Memory B cell (primary cell): ENCODE measurements around the gene LRRC41.
A peak's percentile ranks its signal among the peaks of the same experiment; 100 is the strongest.

Experiments used
- ATAC-seq: fragments of 150-1000 bp; cut with Tn5 transposase; 2 replicates; pipeline ENCODE4 v1.10.0; 2021; ENCODE audit warnings: low read depth, mild to moderate bottlenecking, moderate library complexity
- DNase-seq, 2 donors: peaks; one replicate each; pipeline ENCODE4 v3.0.0; 2022; ENCODE audit warnings: low spot score in 2 of 2
- H3K27ac Mint-ChIP-seq: one replicate; pipeline ENCODE4 v1.8.0; 2022; ENCODE audit warnings: mild to moderate bottlenecking, moderate library complexity, mixed read lengths
- H3K27me3 Mint-ChIP-seq: one replicate; pipeline ENCODE4 v1.8.0; 2022; ENCODE audit warnings: mixed read lengths
- H3K36me3 Mint-ChIP-seq: one replicate; pipeline ENCODE4 v1.8.0; 2022; ENCODE audit warnings: mild to moderate bottlenecking, mixed read lengths
- H3K4me1 Mint-ChIP-seq: one replicate; pipeline ENCODE4 v1.8.0; 2022; ENCODE audit warnings: mixed read lengths
- H3K4me3 Mint-ChIP-seq: one replicate; pipeline ENCODE4 v1.8.0; 2022; ENCODE audit warnings: mild to moderate bottlenecking, moderate library complexity, mixed read lengths
- H3K9me3 Mint-ChIP-seq: one replicate; pipeline ENCODE4 v1.8.0; 2022; ENCODE audit warnings: mixed read lengths

The LRRC41 gene

DNA sequence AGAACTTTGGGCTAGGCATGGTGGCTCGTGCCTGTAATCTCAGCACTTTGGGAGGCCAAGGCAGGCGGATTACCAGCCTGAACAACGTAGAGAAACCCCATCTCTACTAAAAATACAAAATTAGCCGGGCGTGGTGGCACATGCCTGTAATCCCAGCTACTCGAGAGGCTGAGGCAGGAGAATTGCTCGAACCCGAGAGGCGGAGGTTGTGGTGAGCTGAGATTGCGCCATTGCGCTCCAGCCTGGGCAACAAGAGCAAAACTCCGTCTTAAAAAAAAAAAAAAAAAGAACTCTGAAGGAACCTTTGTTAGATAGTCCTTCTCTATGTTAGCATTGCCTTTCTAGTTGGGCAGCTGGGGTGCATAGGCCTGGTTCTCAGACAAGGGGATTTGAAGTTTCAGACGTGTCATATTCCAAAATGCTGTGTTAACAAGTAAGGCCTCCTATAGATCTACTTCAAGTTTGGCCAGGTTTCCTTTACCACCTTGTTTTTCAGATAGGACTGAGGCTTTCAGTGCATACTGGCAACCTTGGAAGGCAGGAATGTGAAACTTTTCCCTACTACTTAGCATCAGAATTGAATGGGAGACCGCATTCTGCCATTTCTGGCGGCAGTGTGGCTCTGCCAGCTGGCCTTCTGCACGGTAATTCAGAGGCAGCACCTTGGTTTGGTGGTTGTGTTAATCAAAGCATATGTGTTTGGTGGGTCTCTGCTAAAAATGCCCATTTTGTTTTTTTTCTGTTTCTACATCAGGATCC lies 6.2 kb upstream of the LRRC41 start:
- H3K27ac Mint-ChIP-seq, result no peak overlapping the region
- H3K9me3 Mint-ChIP-seq, result no peaks in the 10 kb centered on the region
- H3K4me3 Mint-ChIP-seq, result no peak overlapping the region
- ATAC-seq (no peak), DNase-seq (no peak)
- H3K4me1 Mint-ChIP-seq, result peaks cover 19% of the 10 kb centered on the region
- no peaks in the 10 kb centered on the region for H3K27me3 Mint-ChIP-seq
- peaks cover 17% of the 10 kb centered on the region for H3K36me3 Mint-ChIP-seq

DNA sequence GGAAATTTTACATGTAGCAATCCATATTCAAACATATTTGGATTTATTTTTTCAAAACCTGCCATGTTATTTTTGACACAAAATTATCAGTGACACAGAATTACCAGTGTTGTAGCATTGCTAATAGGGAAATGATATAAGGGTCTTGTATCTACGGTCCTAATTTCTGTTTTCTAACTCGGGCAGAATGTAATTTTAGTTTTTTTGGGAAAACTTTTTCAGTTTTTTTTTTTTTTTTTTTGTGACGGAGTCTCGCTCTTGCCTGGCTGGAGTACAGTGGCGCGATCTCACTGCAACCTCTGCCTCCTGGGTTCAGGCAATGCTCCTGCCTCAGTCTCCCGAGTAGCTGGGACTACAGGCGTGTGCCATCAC lies 2.7 kb upstream of the LRRC41 start:
- H3K4me1 Mint-ChIP-seq, result peaks cover 32% of the 10 kb centered on the region
- H3K4me3 Mint-ChIP-seq, result peak overlapping the region; percentile 62
- H3K36me3 Mint-ChIP-seq, result peaks cover 12% of the 10 kb centered on the region
- no peak overlapping the region for H3K27ac Mint-ChIP-seq
- H3K9me3 Mint-ChIP-seq, result no peaks in the 10 kb centered on the region
- DNase-seq (no peak), ATAC-seq (no peak)
- no peaks in the 10 kb centered on the region for H3K27me3 Mint-ChIP-seq

DNA sequence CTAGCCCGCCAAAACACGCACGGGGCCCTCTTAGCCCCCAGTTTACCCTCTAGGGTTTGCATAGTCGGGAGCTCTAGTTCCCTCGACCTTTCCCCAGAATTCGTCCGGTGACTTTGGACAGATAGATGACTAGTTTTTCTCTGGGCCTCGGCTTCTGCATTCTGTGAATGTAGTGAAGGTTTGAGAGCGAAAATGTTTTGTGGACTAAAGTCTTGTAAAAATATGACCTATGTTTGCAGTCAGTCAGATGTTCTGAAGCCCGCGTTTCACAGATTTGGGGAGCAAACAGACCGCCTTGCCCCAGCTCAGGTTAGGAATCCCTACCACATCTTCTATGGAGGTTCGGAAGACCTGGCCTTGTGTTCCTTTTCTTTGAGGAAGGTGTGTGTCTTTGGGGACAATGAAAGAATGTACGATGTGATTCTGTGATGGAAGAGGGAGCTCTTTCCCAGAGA lies 483 bp upstream of the LRRC41 start:
- DNase-seq (no peak), ATAC-seq (no peak)
- Mint-ChIP-seq H3K27me3 (no peaks in the 10 kb centered on the region), H3K9me3 (no peaks in the 10 kb centered on the region), H3K27ac (peak overlapping the region; percentile 96), H3K4me1 (peaks cover 39% of the 10 kb centered on the region), H3K36me3 (peaks cover 7% of the 10 kb centered on the region), H3K4me3 (peak overlapping the region; percentile 91)

DNA sequence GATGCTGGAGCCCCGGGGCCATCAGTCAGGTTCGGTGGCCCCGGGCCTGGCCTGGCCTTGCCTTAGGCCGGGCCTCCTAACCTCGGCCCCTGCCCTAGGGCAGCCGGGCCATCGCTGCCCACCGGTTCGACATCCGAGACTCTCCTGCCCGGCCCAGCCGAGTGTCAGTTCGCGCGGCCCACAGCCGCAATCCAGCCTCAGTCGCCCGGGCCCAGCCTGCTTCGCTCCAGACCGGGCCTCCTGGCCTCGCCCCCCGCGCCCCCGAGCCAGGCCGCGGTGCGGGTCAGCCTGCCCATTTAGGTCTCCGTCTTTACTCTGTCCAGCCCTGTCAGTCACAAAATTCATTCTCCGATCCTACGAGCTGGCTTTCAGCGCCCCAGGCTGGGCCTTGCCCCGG lies 777 bp downstream of the LRRC41 start:
- peak overlapping the region; percentile 96 for H3K27ac Mint-ChIP-seq
- peaks cover 32% of the 10 kb centered on the region for H3K4me1 Mint-ChIP-seq
- H3K9me3 Mint-ChIP-seq, result no peaks in the 10 kb centered on the region
- H3K27me3 Mint-ChIP-seq, result no peaks in the 10 kb centered on the region
- peaks cover 6% of the 10 kb centered on the region for H3K36me3 Mint-ChIP-seq
- peak overlapping the region; percentile 91 for H3K4me3 Mint-ChIP-seq
- ATAC-seq (peak; percentile 6), DNase-seq (peak in 1 of 2 donors; percentile 61)

DNA sequence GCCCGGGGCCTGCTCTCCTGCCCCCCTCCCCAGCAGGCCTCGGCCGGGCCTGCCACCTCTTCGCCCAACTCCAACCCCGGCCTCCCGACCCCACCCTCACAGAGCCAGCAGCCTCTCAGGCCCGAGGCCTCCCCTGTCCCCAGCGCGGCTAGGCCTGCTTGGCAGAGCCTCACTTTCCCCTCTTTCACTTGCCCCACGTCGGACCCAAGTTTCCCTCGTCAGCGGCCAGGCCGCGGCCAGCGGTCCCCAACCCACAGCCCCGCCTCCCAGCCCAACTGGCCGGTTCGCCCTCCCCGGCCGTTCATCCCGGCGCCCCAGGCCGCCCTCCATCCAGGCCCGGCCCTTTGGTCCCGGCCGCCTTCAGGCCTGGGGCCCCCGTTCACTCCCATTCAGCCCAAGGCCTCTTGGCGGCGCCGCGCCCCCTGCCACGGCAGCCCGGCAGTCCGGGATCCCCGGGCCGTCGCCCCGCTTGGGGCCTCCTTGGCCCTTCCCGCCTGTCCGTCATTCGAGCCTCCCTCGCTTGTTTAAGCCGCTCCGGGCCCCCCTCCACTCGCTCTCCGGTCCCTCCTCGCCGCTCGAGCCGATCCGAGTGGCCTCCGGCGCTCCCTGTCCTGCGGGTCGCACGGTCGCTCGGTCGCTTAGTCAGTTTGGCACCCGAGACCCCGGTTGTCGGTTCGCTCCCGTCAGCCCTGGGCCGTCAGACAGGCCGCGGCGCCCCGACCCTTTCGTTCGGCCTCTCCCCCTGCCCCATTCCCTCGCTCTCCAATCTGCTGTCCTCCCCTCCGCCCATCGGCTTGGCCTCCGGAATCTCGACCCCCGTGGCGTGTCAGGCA lies 1.4 kb downstream of the LRRC41 start:
- H3K36me3 Mint-ChIP-seq, result peaks cover 10% of the 10 kb centered on the region
- no peaks in the 10 kb centered on the region for H3K27me3 Mint-ChIP-seq
- H3K4me1 Mint-ChIP-seq, result peaks cover 27% of the 10 kb centered on the region
- ATAC-seq, result peak; percentile 43
- peak overlapping the region; percentile 91 for H3K4me3 Mint-ChIP-seq
- peak; percentile 58 to 70 for DNase-seq
- H3K9me3 Mint-ChIP-seq, result no peaks in the 10 kb centered on the region
- peak overlapping the region; percentile 96 for H3K27ac Mint-ChIP-seq

DNA sequence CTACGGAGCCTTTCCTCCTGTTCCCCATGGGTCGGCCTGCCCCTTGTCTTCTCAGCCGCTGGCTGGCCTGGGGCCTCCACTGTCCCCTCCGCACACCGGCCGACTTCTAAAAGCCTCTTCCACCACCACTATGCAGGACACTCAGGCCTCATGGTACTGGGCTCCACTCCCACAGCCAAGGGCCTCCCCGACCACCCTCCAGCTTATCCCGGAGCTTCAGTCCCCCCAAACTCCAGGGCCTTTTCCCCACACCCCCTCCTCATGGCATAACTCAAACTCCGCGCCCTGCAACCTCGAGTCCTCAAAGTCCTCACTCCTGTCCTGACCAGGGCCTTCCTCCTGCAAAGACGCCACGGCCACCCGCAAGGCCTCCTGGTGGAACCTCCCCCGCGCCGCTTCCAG lies 2.0 kb downstream of the LRRC41 start:
- Mint-ChIP-seq H3K4me3 (peak overlapping the region; percentile 91), H3K9me3 (no peaks in the 10 kb centered on the region), H3K4me1 (peaks cover 27% of the 10 kb centered on the region), H3K27me3 (no peaks in the 10 kb centered on the region), H3K36me3 (peaks cover 16% of the 10 kb centered on the region), H3K27ac (peak overlapping the region; percentile 96)
- DNase-seq (no peak), ATAC-seq (no peak)

DNA sequence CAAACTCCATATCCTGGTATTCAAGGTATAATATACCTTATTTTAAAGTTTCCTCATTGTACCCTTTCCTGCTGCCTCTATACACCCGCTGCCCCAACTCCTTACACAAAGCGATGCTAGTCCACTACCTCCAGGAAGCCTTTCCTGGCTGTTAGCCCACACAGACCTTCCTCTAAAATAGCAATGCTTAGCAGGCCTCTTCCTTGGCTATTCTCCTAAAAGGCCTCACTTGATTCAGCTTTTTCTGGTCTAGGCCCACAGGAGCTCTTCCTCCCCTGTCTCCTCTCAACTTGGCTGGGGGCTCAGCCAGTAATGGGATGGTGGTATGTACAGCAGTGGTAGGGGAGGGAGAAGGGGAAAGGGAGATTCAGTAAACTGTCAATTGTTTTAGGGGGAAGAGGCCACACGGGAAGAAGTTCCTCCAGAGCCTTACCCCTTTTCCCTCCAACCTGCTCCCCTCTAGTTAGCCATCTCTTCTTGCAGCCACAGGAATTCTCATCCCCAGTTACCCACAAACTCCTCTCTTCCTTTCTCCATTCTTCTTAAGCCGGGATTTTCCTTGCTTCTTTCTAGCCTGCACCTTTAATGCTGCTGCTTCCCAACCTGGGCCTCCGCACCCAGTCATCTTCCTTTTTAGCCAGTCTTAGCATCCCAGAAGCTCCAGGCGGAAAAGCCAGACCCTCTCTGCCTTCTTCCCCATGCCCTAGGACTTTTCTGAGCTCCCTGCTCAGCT lies 2.6 kb downstream of the LRRC41 start:
- peaks cover 16% of the 10 kb centered on the region for H3K36me3 Mint-ChIP-seq
- peaks cover 27% of the 10 kb centered on the region for H3K4me1 Mint-ChIP-seq
- ATAC-seq (no peak), DNase-seq (no peak)
- H3K4me3 Mint-ChIP-seq, result peak overlapping the region; percentile 91
- peak overlapping the region; percentile 23 for H3K27ac Mint-ChIP-seq
- H3K27me3 Mint-ChIP-seq, result no peaks in the 10 kb centered on the region
- no peaks in the 10 kb centered on the region for H3K9me3 Mint-ChIP-seq

DNA sequence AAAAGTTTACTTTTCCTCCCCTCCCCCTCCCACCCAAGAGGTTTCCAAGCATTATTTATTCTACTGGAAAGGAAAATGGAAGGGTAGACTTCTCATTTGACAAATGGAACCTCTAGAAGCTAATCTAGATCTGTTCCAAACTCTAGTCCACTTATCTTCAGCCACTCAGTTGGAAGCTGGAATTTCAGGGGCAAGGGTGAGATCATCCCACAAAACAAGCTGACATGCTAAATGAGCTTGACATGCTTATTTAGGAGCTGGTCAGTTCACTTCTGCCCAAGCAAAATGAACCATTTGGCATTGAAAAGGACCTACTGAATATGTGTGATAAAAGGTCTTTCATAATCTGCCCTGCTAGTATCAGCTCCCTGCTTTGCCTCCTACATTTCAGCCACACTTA lies 5.0 kb downstream of the LRRC41 start:
- Mint-ChIP-seq H3K36me3 (peaks cover 16% of the 10 kb centered on the region), H3K27ac (no peak overlapping the region), H3K4me1 (peaks cover 22% of the 10 kb centered on the region), H3K9me3 (no peaks in the 10 kb centered on the region), H3K27me3 (no peaks in the 10 kb centered on the region), H3K4me3 (no peak overlapping the region)
- ATAC-seq, result no peak
- no peak for DNase-seq

DNA sequence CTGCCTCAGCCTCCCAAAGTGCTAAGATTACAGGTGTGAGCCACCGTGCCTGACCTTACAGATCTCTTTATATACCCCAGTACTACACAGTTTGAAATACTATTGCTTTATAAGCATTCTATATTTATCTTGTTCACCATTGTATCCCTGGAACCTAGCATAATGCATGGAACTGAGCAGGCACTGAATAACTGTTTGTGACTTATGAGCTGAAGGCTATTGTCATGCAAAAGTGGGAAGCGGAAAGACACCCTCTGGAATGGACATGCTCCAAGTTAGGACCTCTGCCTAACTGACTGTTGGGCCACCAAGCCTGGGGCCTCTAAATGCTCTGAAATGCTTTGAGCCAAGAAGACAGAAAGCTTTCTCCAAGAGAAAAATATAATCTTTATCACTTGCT lies 8.1 kb downstream of the LRRC41 start:
- Mint-ChIP-seq H3K4me3 (no peak overlapping the region), H3K27ac (peak overlapping the region; percentile 8), H3K36me3 (peaks cover 16% of the 10 kb centered on the region), H3K27me3 (no peaks in the 10 kb centered on the region), H3K9me3 (no peaks in the 10 kb centered on the region), H3K4me1 (peaks cover 4% of the 10 kb centered on the region)
- ATAC-seq (no peak), DNase-seq (no peak)

DNA sequence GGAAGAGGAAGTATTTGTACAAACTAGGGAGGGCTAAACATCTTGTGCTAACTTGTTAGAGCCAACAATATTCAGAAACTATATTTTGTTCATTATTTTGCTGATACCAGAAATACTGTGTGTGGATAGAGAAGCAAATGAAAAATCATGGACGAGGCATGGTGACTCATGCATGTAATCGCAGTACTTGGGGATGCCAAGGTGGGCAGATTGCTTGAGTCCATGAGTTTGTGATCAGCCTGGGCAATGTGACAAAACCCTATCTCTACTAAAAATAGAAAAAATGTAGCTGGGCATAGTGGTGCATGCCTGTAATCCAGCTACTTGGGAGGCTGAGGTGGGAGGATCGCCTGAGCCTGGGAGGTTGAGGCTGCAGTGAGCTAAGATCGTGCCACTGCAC lies 13.4 kb downstream of the LRRC41 start:
- Mint-ChIP-seq H3K4me3 (no peak overlapping the region), H3K9me3 (no peaks in the 10 kb centered on the region), H3K36me3 (peaks cover 7% of the 10 kb centered on the region), H3K27me3 (no peaks in the 10 kb centered on the region), H3K27ac (no peak overlapping the region), H3K4me1 (no peaks in the 10 kb centered on the region)
- no peak for ATAC-seq
- DNase-seq, result no peak

DNA sequence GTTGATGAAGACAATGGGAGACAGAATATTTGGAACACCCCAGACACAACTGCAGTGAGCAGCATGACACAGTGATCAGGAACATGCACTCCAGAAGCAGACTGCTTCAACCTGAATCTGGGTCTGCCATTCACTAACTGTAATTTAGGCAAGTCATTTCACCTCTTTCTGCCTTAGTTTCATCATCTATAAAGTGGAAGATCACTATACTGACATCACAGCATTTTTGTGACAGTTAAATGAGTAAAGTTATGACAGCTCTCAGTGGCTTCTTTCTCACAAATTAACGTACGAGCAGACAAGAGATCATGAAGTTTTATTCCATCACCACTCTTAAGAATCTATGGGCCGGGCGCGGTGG lies 14.3 kb downstream of the LRRC41 start:
- no peak overlapping the region for H3K27ac Mint-ChIP-seq
- H3K9me3 Mint-ChIP-seq, result no peaks in the 10 kb centered on the region
- ATAC-seq (no peak), DNase-seq (no peak)
- H3K27me3 Mint-ChIP-seq, result no peaks in the 10 kb centered on the region
- peaks cover 6% of the 10 kb centered on the region for H3K36me3 Mint-ChIP-seq
- H3K4me3 Mint-ChIP-seq, result no peak overlapping the region
- no peaks in the 10 kb centered on the region for H3K4me1 Mint-ChIP-seq

DNA sequence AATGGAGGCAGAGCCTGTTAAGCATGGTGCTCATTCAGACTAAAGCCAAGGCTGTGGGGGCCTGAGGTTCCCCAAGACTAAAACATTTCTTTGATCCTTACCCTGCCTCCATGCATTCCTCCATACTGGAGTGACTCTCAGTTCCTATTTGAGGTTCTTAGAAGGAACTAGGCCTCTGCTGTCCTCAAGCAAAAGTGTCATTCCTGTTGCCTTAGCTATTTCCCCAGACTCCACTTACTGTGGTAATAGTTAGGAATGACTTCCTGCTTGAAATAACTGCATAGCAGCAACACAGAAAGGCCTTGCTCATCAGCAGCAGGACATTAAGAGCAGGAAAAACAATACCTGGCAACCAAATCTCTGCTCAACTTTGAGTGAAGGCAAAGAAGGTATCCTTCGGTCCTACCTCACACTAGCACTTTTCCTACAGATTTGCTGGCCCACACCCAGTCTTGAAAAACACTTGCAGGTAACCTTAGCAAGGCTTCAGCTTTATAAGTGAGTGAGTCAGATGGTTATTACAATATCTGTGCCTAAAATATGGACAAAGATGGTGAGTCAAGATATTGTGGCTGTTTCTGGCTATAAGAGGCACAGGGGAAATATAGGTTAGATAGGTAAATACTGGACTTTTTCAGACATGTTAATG lies 14.8 kb downstream of the LRRC41 start:
- H3K4me1 Mint-ChIP-seq, result no peaks in the 10 kb centered on the region
- no peaks in the 10 kb centered on the region for H3K9me3 Mint-ChIP-seq
- ATAC-seq, result no peak
- DNase-seq, result no peak
- H3K36me3 Mint-ChIP-seq, result peaks cover 8% of the 10 kb centered on the region
- no peak overlapping the region for H3K27ac Mint-ChIP-seq
- no peaks in the 10 kb centered on the region for H3K27me3 Mint-ChIP-seq
- no peak overlapping the region for H3K4me3 Mint-ChIP-seq

DNA sequence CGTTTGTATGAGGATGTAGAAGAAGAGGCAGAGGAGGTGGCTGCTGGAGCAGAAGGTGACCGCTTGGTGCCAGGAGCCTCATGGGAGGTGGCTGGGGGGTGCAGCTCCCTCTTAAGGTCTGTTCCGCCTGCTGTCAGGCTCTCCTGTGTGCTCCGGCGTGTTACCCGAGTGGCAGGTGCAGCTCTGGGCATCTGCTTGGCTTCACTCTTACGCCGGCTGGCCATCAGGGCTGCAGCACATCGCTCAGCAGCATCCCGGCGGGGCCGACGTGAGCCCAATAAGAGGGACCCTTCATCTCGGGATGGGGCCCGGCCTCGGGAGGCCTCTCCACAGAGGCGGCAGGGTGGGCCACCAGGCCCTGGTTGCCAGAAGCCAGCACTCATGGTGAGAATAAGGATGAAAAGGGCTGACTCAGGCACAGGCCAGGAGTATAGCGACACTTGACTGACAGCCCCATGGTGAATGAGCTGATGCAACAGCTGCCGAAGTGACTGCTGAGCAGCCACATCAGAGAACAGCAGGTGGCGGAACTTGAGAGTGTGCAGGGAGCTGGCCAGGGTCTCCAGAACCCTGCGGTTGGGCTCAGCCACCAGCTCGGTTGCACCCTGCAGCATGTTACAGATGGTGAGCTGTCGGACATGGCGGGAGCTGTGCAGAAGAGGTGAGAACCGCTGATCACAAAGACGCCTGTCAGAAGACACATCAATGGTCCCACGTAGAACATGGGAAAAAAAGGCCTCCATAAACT lies 17.5 kb downstream of the LRRC41 start:
- Mint-ChIP-seq H3K27ac (no peak overlapping the region), H3K9me3 (no peaks in the 10 kb centered on the region), H3K4me3 (no peak overlapping the region), H3K4me1 (no peaks in the 10 kb centered on the region), H3K27me3 (no peaks in the 10 kb centered on the region), H3K36me3 (peaks cover 14% of the 10 kb centered on the region)
- ATAC-seq, result no peak
- DNase-seq, result no peak
